Mucosa of descending colon (tissue), 3 donors: ENCODE data around the gene VIPR2. TPM values are rescaled to one million over a fixed set of nuclear protein-coding genes. Genes with fewer than 3 reads are reported as not detected.

Experiments used
- ATAC-seq: fragments of 200-7000 bp; cut with Tn5 transposase; one replicate; pipeline ENCODE4 v1.9.1; 2020; ENCODE audit warnings: mild to moderate bottlenecking, moderate library complexity
- DNase-seq, 3 donors: peaks; one replicate each; pipeline ENCODE4 v3.0.0-alpha.2; 2020
- H3K36me3 ChIP-seq: fragments of 200-600 bp; one replicate; pipeline ENCODE4 v1.8.0; 2021; ENCODE audit warnings: low read depth, mild to moderate bottlenecking
- H3K4me1 ChIP-seq: fragments of 200-600 bp; one replicate; pipeline ENCODE4 v1.8.0; 2021; ENCODE audit warnings: low read depth, mild to moderate bottlenecking
- H3K4me3 ChIP-seq: fragments of 200-600 bp; one replicate; pipeline ENCODE4 v1.8.0; 2021; ENCODE audit warnings: mild to moderate bottlenecking
- H3K9me3 ChIP-seq: fragments of 200-600 bp; one replicate; pipeline ENCODE4 v1.8.0; 2021; ENCODE audit warnings: mild to moderate bottlenecking
- CTCF ChIP-seq: fragments of 200-600 bp; IDR thresholded peaks from one replicate; pipeline ENCODE4 v1.8.0; 2022; ENCODE audit warnings: antibody characterized with exemption, mild to moderate bottlenecking
- intact Hi-C, 2 donors: fragments of 100-400 bp; cut with DNase I in 1 of 2; cut with micrococcal nuclease in 1 of 2; formaldehyde crosslinking; loops; one replicate each; pipeline versions ENCODE4 v1.11.0 to v1.11.1; 2022; cut with DNase I, micrococcal nuclease
- total RNA-seq, 3 donors: library from RNA; stranded (reverse); fragmentation: NEBNext Ultra II Directional in 2 of 3; extraction: Animal tissue kit (Norgen Biotek cat#: 25700) in 2 of 3; gene quantifications; one replicate each; pipeline versions ENCODE4 v1.2.1 to v1.2.4, GENCODE V29; 2021 to 2023
- donor health status: DM: no; HTN: no; CAD: no; lungs with moderate emphysema.
- donor health status: DM: no; HTN: no; CAD: no.
- donor health status: DM: no; HTN: yes; CAD: no.

The VIPR2 gene
- total RNA-seq, 3 donors from 2014 or later: 0.58 to 19.8 (median 2.4) TPM

GRCh38 chr7:159068893-159069448 lies 75.7 kb downstream of the VIPR2 start:
- no peak for ATAC-seq
- no peaks in the 10 kb centered on the region for H3K9me3 ChIP-seq
- TF ChIP-seq CTCF: no peak
- intact Hi-C loops: no loop called here
- no peak for DNase-seq
- peaks cover 3% of the 10 kb centered on the region for H3K4me1 ChIP-seq
- H3K4me3 ChIP-seq: no peak overlapping the region
- H3K36me3 ChIP-seq: no peaks in the 10 kb centered on the region

GRCh38 chr7:159068488-159068811 lies 76.2 kb downstream of the VIPR2 start:
- intact Hi-C loops: no loop called here
- H3K36me3 ChIP-seq: no peaks in the 10 kb centered on the region
- DNase-seq (peak; percentile 29 to 53 (median 44)), ATAC-seq (peak; percentile 58)
- H3K4me1 ChIP-seq: peaks cover 3% of the 10 kb centered on the region
- no peak for TF ChIP-seq CTCF
- no peak overlapping the region for H3K4me3 ChIP-seq
- H3K9me3 ChIP-seq: no peaks in the 10 kb centered on the region

- DNase-seq (no peak), ATAC-seq (no peak)
- TF ChIP-seq CTCF: no peak
- Histone ChIP-seq H3K9me3 (no peaks in the 10 kb centered on the region), H3K4me1 (peaks cover 3% of the 10 kb centered on the region), H3K4me3 (no peak overlapping the region), H3K36me3 (no peaks in the 10 kb centered on the region)
- intact Hi-C loops: no loop called here
Observed at GRCh38 chr7:159067576-159068487, 76.8 kb downstream of the VIPR2 start.

GRCh38 chr7:159066816-159067575 lies 77.7 kb downstream of the VIPR2 start:
- no peaks in the 10 kb centered on the region for H3K36me3 ChIP-seq
- intact Hi-C loops: no loop called here
- TF ChIP-seq CTCF: no peak
- H3K9me3 ChIP-seq: no peaks in the 10 kb centered on the region
- no peak for DNase-seq
- ATAC-seq: no peak
- no peak overlapping the region for H3K4me3 ChIP-seq
- H3K4me1 ChIP-seq: peaks cover 3% of the 10 kb centered on the region

GRCh38 chr7:159065852-159066480 lies 78.7 kb downstream of the VIPR2 start:
- no peak overlapping the region for H3K4me3 ChIP-seq
- intact Hi-C loops: no loop called here
- peaks cover 3% of the 10 kb centered on the region for H3K4me1 ChIP-seq
- no peak for DNase-seq
- ATAC-seq: no peak
- no peaks in the 10 kb centered on the region for H3K36me3 ChIP-seq
- H3K9me3 ChIP-seq: no peaks in the 10 kb centered on the region
- TF ChIP-seq CTCF: no peak
